Measurements from ENCODE around the gene AFAP1L2.

Gene AFAP1L2

DNA sequence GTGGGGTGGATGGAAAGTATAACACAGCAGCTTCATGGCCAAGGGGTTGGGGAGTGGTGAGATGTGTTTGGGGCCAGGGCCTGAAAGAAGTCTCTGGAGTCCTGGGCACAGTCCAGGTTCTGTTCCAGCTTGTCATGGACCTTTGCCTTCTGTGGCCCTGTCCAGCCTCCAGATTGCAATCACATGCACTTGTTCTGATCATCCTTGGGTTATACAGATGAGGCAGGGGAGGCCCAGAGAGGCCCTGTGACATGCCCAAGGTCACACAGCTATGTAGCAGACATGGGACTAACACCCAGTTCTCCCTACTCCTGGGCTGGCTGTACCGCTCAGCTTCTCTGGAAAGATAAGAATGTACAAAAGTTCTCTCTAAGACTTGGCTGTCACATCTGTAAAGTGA, 153.6 kb downstream of the AFAP1L2 start:
- TF ChIP-seq EGR1 (IDR thresholded peaks at IDR 0.05) (no peak), CREB1 (IDR thresholded peaks at IDR 0.05; ENCODE audit: low read depth) (no peak), NFIC (IDR thresholded peaks at IDR 0.05) (no peak), EP300 (IDR thresholded peaks at IDR 0.05; ENCODE audit: borderline replicate concordance) (no peak), YY1 (IDR thresholded peaks at IDR 0.05; ENCODE audit: low read depth) (no peak), ZBTB7A (IDR thresholded peaks at IDR 0.05; ENCODE audit: low read depth) (no peak), TEAD4 (IDR thresholded peaks at IDR 0.05) (no peak)
- TF ChIP-seq, protein P1, sequence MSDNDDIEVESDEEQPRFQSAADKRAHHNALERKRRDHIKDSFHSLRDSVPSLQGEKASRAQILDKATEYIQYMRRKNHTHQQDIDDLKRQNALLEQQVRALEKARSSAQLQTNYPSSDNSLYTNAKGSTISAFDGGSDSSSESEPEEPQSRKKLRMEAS (IDR thresholded peaks at IDR 0.05) = no peak
- TF ChIP-seq, protein P2, sequence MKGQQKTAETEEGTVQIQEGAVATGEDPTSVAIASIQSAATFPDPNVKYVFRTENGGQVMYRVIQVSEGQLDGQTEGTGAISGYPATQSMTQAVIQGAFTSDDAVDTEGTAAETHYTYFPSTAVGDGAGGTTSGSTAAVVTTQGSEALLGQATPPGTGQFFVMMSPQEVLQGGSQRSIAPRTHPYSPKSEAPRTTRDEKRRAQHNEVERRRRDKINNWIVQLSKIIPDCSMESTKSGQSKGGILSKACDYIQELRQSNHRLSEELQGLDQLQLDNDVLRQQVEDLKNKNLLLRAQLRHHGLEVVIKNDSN (IDR thresholded peaks at IDR 0.05) = no peak

DNA sequence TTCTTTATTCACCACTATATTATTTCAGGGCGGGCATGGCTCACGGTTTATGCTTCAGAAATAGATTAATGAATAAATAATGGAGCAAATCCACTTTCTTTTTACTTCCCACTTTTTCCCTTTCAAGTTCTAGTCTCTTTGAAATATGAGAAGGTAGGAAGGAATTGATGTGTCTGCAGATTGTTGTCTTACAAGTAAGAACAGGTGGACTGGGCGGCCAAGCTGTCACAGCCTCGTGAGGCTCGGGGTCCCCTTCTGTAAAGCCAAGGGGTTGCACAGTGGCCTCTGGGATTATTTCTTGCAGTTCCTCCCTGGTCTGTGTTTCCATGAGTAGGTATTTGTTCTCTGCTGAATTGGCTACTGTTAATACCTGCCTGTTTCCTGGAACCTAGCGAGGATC, 154.1 kb downstream of the AFAP1L2 start:
- no peak for TF ChIP-seq TEAD4 (IDR thresholded peaks at IDR 0.05)
- TF ChIP-seq, protein P3, sequence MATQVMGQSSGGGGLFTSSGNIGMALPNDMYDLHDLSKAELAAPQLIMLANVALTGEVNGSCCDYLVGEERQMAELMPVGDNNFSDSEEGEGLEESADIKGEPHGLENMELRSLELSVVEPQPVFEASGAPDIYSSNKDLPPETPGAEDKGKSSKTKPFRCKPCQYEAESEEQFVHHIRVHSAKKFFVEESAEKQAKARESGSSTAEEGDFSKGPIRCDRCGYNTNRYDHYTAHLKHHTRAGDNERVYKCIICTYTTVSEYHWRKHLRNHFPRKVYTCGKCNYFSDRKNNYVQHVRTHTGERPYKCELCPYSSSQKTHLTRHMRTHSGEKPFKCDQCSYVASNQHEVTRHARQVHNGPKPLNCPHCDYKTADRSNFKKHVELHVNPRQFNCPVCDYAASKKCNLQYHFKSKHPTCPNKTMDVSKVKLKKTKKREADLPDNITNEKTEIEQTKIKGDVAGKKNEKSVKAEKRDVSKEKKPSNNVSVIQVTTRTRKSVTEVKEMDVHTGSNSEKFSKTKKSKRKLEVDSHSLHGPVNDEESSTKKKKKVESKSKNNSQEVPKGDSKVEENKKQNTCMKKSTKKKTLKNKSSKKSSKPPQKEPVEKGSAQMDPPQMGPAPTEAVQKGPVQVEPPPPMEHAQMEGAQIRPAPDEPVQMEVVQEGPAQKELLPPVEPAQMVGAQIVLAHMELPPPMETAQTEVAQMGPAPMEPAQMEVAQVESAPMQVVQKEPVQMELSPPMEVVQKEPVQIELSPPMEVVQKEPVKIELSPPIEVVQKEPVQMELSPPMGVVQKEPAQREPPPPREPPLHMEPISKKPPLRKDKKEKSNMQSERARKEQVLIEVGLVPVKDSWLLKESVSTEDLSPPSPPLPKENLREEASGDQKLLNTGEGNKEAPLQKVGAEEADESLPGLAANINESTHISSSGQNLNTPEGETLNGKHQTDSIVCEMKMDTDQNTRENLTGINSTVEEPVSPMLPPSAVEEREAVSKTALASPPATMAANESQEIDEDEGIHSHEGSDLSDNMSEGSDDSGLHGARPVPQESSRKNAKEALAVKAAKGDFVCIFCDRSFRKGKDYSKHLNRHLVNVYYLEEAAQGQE (IDR thresholded peaks at IDR 0.05; ENCODE audit: low read depth) = no peak
- TF ChIP-seq ZBTB7A (IDR thresholded peaks at IDR 0.05; ENCODE audit: low read depth) = no peak
- TF ChIP-seq TCF12 (IDR thresholded peaks at IDR 0.05; ENCODE audit: low read depth) = no peak
- no peak for TF ChIP-seq RAD21 (IDR thresholded peaks at IDR 0.05; ENCODE audit: low read depth)
- TF ChIP-seq CREB1 (IDR thresholded peaks at IDR 0.05; ENCODE audit: low read depth) = no peak
- TF ChIP-seq EGR1 (IDR thresholded peaks at IDR 0.05) = no peak
- TF ChIP-seq, protein P2 (IDR thresholded peaks at IDR 0.05) = no peak
- TF ChIP-seq, protein P1 (IDR thresholded peaks at IDR 0.05) = no peak
- no peak for TF ChIP-seq EP300 (IDR thresholded peaks at IDR 0.05; ENCODE audit: borderline replicate concordance)
- no peak for TF ChIP-seq NFIC (IDR thresholded peaks at IDR 0.05)
- no peak for TF ChIP-seq FOXM1 (IDR thresholded peaks at IDR 0.05; ENCODE audit: borderline replicate concordance, low read depth)
- no peak for TF ChIP-seq CEBPB (IDR thresholded peaks at IDR 0.05)
- TF ChIP-seq YY1 (IDR thresholded peaks at IDR 0.05; ENCODE audit: low read depth) = no peak
- no peak for TF ChIP-seq TAF1 (IDR thresholded peaks at IDR 0.05; ENCODE audit: low read depth)

DNA sequence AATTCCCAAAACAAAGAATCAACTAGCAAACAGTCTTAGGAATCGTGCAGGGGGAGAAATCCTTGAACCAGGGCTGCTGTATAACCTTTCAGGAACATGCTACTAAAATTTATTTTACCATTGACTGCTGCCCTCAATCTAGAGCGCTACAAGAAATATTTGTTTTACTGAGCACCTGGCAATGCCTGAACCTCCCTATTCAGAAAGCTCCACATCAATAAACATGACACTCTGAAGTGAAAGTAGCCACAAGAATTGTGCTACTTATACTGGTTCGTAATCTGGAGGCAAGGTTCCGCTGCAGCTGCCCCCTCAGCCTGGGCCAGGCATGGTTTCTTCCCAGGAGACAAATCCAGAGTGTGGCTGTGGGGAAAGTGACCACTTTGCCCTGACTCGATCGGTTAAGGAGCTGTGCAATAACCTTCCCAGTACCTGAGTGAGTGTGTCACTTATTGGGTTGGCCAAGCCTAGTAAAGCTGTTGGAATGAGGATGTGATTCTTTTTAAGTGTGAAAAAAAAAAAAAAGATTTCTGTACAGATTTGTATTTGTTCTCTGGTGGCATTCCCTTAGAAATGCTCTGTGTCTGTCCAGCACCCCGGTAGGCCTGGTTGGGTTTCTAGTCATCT, 157.5 kb downstream of the AFAP1L2 start:
- TF ChIP-seq EGR1 (IDR thresholded peaks at IDR 0.05) (no peak), TAF1 (IDR thresholded peaks at IDR 0.05; ENCODE audit: low read depth) (no peak), TCF12 (IDR thresholded peaks at IDR 0.05; ENCODE audit: low read depth) (no peak)

DNA sequence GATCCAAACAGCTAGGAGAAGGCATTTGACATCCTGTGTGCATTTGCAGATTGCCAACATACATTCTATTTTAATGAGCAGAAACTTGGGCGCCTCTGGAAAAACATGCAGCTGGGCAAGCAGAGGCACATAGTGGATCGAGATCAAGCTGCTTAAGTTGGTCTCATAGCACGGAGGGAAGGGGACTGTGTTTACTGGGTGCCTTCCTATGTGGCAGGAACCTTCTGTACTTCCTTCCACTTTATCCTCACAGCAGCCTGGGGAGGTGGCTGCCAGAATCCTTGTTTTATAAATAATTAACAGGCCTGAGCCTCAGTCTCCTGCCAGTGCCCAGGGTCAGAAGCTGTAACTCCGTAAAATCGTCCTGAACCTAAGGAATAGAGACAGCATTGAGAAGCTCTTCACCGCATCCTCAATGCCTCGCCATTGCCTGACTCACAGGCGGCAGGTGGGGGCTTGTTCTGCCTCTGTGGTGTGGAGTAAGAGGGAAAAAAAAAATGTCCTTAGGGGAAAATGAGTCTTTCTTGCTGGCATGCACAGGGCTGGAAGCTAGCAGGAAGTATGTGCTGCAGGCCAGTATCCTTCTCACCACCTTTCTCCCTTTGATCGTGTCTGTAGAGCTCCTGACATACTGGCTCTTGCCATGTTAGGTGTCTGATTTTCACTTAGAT, 159.0 kb downstream of the AFAP1L2 start:
- TF ChIP-seq TAF1 (IDR thresholded peaks at IDR 0.05; ENCODE audit: low read depth) (no peak), TEAD4 (IDR thresholded peaks at IDR 0.05) (no peak), NFIC (IDR thresholded peaks at IDR 0.05) (no peak), TCF12 (IDR thresholded peaks at IDR 0.05; ENCODE audit: low read depth) (no peak), EGR1 (IDR thresholded peaks at IDR 0.05) (no peak), CEBPB (IDR thresholded peaks at IDR 0.05) (no peak), CREB1 (IDR thresholded peaks at IDR 0.05; ENCODE audit: low read depth) (no peak), FOXM1 (IDR thresholded peaks at IDR 0.05; ENCODE audit: borderline replicate concordance, low read depth) (no peak)
- TF ChIP-seq, protein P3 (IDR thresholded peaks at IDR 0.05; ENCODE audit: low read depth) = no peak
- TF ChIP-seq, protein P2 (IDR thresholded peaks at IDR 0.05) = no peak
